Measurements from ENCODE around the gene MMADHC.

- TF ChIP-seq CTCF (IDR thresholded peaks at IDR 0.05) (no peak), EP300 (IDR thresholded peaks at IDR 0.05) (no peak), POLR2A (IDR thresholded peaks at IDR 0.05) (no peak)
Measured at GRCh38 chr2:149629026-149629425, 41.5 kb upstream of the MMADHC start.
